Endodermal cell (in vitro differentiated cells): ENCODE data around the gene AQP12B. TPM values are rescaled to one million over a fixed set of nuclear protein-coding genes. Genes with fewer than 3 reads are reported as not detected.

Experiments
- DNase-seq: peaks from one replicate; pipeline ENCODE4 v3.0.0-alpha.2; 2017
- H3K27ac ChIP-seq: 2 replicates; pipeline ENCODE4 v1.5.1; 2013; ENCODE audit warnings: mild to moderate bottlenecking, low read depth, low read length, moderate library complexity
- H3K27me3 ChIP-seq: 2 replicates; pipeline ENCODE4 v1.6.1; 2013; ENCODE audit warnings: mild to moderate bottlenecking, low read length, moderate library complexity; ENCODE audit not compliant: insufficient read depth, control insufficient read depth, poor library complexity, severe bottlenecking
- H3K36me3 ChIP-seq: 2 replicates; pipeline ENCODE4 v1.7.0; 2013; ENCODE audit warnings: mild to moderate bottlenecking, low read length, moderate library complexity; ENCODE audit not compliant: control insufficient read depth, insufficient read depth
- H3K4me1 ChIP-seq: one replicate; pipeline ENCODE4 v1.7.0; 2013; ENCODE audit warnings: low read length; ENCODE audit not compliant: control insufficient read depth, insufficient read depth
- H3K4me3 ChIP-seq: 2 replicates; pipeline ENCODE4 v1.5.1; 2013; ENCODE audit warnings: mild to moderate bottlenecking, low read length, moderate library complexity
- H3K9ac ChIP-seq: 2 replicates; pipeline ENCODE4 v1.6.1; 2013; ENCODE audit warnings: mild to moderate bottlenecking, low read length, moderate library complexity; ENCODE audit not compliant: poor library complexity, severe bottlenecking; ENCODE audit errors: extremely low read depth
- H3K9me3 ChIP-seq: 2 replicates; pipeline ENCODE4 v1.6.1; 2013; ENCODE audit warnings: mild to moderate bottlenecking, low read length, moderate library complexity; ENCODE audit not compliant: control insufficient read depth
- H3K27ac Mint-ChIP-seq: 2 replicates; pipeline ENCODE4 v1.8.0; 2020; ENCODE audit warnings: mixed read lengths
- H3K27me3 Mint-ChIP-seq: 2 replicates; pipeline ENCODE4 v1.8.0; 2021; ENCODE audit warnings: mild to moderate bottlenecking, mixed read lengths; ENCODE audit not compliant: insufficient read depth
- H3K36me3 Mint-ChIP-seq: 2 replicates; pipeline ENCODE4 v1.8.0; 2020; ENCODE audit warnings: low read depth, mixed read lengths
- H3K4me1 Mint-ChIP-seq: 2 replicates; pipeline ENCODE4 v1.8.0; 2020; ENCODE audit warnings: mixed read lengths
- H3K4me3 Mint-ChIP-seq: 2 replicates; pipeline ENCODE4 v1.8.0; 2020; ENCODE audit warnings: mild to moderate bottlenecking, moderate library complexity, mixed read lengths
- H3K9me3 Mint-ChIP-seq: 2 replicates; pipeline ENCODE4 v1.8.0; 2020; ENCODE audit warnings: mild to moderate bottlenecking, mixed read lengths
- WGBS, 2 experiments: methylation state at CpG; one replicate each; pipeline versions ENCODE4 v1.1.5 to v1.1.7; 2013; ENCODE audit warnings: missing lambda C conversion rate in 2 of 2, mixed read lengths in 1 of 2; ENCODE audit not compliant: insufficient coverage in 1 of 2, insufficient read length in 1 of 2; 5-methylcytosine and 5-hydroxymethylcytosine counted together
- total RNA-seq, 2 donors: library from RNA; stranded (reverse); fragmentation: NEBNext Ultra II Directional in 1 of 2; extraction: Animal tissue kit (Norgen Biotek cat#: 25700) in 1 of 2; gene quantifications; 2 replicates in 1 of 2; 3 replicates in 1 of 2; pipeline ENCODE4 v1.2.1, GENCODE V29; 2021
- TF ChIP-seq, protein P1 (sequence below): fragments of 200-600 bp; sonication (generic); conservative IDR thresholded peaks from 2 replicates; pipeline ENCODE4 v1.5.0; 2021; ENCODE audit warnings: antibody characterized with exemption, mild to moderate bottlenecking

Gene AQP12B
- total RNA-seq, 2 donors from 2014 or later = not detected

DNA sequence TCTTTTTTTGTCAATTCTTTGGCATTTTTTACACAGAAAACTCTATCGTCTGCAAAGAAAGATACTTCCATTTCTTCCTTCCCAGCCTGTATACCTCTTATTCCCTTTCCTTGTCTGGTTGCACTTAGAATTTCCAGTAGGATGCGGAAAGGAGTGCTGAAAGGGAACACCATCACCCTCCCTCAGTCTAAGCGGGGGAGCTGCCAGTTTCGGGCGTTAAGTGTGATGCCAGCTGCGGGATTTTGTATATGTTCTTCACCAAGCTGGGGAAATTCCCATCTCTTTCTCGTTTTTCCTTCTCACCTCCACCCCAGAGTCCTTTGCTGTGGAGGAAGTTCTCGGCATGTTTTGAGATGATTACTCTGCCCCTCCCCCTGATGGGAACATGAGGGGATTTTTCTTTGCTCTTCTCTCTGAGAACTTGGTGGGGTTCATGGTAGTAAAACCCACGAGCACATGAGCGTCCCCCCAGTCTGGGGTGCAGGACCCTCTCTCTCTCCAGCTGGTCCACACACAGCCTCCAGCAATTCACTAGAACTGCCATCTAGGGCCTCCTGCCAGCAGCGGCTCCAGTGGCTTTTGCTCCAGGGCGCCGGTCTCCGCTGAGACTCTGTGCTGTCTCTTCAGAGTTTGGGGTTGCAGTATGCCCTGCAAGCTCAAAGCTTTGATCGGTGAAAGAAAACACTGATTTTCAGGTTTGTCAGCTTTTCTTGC, 24.5 kb upstream of the AQP12B start:
- H3K27me3 ChIP-seq = no peaks in the 10 kb centered on the region
- WGBS, 2 experiments = 84% methylated on average over 11 to 15 of the region's 15 CpGs
- Mint-ChIP-seq H3K4me3 (no peak overlapping the region), H3K4me1 (no peaks in the 10 kb centered on the region), H3K27me3 (peaks cover 2% of the 10 kb centered on the region), H3K36me3 (no peaks in the 10 kb centered on the region), H3K9me3 (no peaks in the 10 kb centered on the region), H3K27ac (no peak overlapping the region)
- H3K9me3 ChIP-seq = no peaks in the 10 kb centered on the region
- no peak overlapping the region for H3K4me3 ChIP-seq
- no peaks in the 10 kb centered on the region for H3K4me1 ChIP-seq
- TF ChIP-seq, protein P1, sequence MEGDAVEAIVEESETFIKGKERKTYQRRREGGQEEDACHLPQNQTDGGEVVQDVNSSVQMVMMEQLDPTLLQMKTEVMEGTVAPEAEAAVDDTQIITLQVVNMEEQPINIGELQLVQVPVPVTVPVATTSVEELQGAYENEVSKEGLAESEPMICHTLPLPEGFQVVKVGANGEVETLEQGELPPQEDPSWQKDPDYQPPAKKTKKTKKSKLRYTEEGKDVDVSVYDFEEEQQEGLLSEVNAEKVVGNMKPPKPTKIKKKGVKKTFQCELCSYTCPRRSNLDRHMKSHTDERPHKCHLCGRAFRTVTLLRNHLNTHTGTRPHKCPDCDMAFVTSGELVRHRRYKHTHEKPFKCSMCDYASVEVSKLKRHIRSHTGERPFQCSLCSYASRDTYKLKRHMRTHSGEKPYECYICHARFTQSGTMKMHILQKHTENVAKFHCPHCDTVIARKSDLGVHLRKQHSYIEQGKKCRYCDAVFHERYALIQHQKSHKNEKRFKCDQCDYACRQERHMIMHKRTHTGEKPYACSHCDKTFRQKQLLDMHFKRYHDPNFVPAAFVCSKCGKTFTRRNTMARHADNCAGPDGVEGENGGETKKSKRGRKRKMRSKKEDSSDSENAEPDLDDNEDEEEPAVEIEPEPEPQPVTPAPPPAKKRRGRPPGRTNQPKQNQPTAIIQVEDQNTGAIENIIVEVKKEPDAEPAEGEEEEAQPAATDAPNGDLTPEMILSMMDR = no peak
- no peaks in the 10 kb centered on the region for H3K36me3 ChIP-seq
- no peak overlapping the region for H3K9ac ChIP-seq
- no peak for DNase-seq
- H3K27ac ChIP-seq = no peak overlapping the region

GRCh38 chr2:240705204-240705791, 22.6 kb upstream of the AQP12B start:
- TF ChIP-seq, protein P1 = no peak
- no peak overlapping the region for H3K27ac Mint-ChIP-seq
- H3K9me3 ChIP-seq = no peaks in the 10 kb centered on the region

DNA sequence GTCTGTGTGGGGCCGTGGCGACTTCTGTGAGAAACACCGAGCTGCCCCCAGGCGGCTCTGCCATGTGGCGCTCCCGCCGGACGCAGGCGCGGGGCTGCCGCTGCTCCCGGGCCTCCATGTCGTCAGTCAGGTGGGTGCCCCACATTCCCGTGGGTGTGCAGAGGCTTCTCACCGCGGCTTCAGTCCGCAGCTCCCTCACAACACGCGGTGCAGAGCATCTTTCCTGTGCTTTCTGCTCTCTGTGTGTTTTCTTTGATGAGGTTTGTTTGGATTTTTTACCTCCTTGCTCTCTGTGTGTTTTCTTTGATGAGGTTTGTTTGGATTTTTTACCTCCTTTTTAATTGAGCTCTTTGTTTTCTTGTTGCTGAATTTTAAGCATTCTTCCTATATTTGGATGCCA, 22.0 kb upstream of the AQP12B start:
- Histone ChIP-seq H3K4me3 (no peak overlapping the region), H3K36me3 (no peaks in the 10 kb centered on the region), H3K9ac (no peak overlapping the region), H3K4me1 (no peaks in the 10 kb centered on the region), H3K27ac (no peak overlapping the region), H3K9me3 (no peaks in the 10 kb centered on the region), H3K27me3 (no peaks in the 10 kb centered on the region)
- no peaks in the 10 kb centered on the region for H3K36me3 Mint-ChIP-seq
- no peak overlapping the region for H3K4me3 Mint-ChIP-seq
- no peak overlapping the region for H3K27ac Mint-ChIP-seq
- TF ChIP-seq, protein P1 = no peak
- no peaks in the 10 kb centered on the region for H3K4me1 Mint-ChIP-seq
- no peak for DNase-seq
- H3K27me3 Mint-ChIP-seq = peaks cover 2% of the 10 kb centered on the region
- WGBS, 2 experiments = 84 to 87% methylated on average over 14 to 19 of the region's 19 CpGs
- H3K9me3 Mint-ChIP-seq = no peaks in the 10 kb centered on the region

More at GRCh38 chr2:240705204-240705791, 22.6 kb upstream of the AQP12B start:
- H3K36me3 ChIP-seq = no peaks in the 10 kb centered on the region
- no peak overlapping the region for H3K4me3 ChIP-seq
- no peaks in the 10 kb centered on the region for H3K4me1 ChIP-seq
- Mint-ChIP-seq H3K4me1 (no peaks in the 10 kb centered on the region), H3K27me3 (peaks cover 2% of the 10 kb centered on the region), H3K36me3 (no peaks in the 10 kb centered on the region), H3K4me3 (no peak overlapping the region), H3K9me3 (no peaks in the 10 kb centered on the region)
- no peak overlapping the region for H3K27ac ChIP-seq
- 91 to 93% methylated on average over 12 of the region's 12 CpGs for WGBS, 2 experiments
- no peaks in the 10 kb centered on the region for H3K27me3 ChIP-seq
- no peak for DNase-seq
- H3K9ac ChIP-seq = no peak overlapping the region
